GM23248 (cell line): Measurements from ENCODE around the gene FOXD2.

ENCODE experiments used
- EZH2 ChIP-seq: fragments of 200-600 bp; sonication (generic); IDR thresholded peaks from 2 replicates; pipeline ENCODE4 v1.6.1; 2018; ENCODE audit warnings: antibody characterized with exemption, mild to moderate bottlenecking; ENCODE audit not compliant: insufficient read depth, poor library complexity, severe bottlenecking
- EZH2phosphoT487 ChIP-seq: fragments of 200-600 bp; sonication (generic); IDR thresholded peaks from 2 replicates; pipeline ENCODE4 v1.6.1; 2018; ENCODE audit warnings: antibody characterized with exemption, moderate library complexity, mild to moderate bottlenecking, low read depth; ENCODE audit not compliant: insufficient read depth

DNA sequence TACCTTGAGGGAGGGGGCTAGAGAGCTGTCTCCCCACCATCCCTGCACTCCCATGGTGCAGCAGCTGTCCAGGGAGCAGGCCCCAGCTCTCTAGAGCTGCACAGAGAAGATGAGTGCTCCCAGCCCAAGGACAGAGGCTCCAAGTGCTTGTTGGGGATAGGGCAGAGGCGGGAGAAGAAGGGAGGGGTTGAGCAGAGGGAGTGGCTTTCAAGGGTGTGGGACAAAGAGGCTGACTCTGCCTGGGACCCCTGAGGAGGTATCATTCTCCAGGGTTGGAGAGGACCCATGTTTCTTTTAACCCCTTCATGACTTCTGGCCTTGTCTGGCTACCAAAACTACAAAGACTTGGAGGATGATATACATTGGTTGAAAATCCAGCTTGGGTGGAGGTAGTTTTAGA, 14.6 kb downstream of the FOXD2 start:
- TF ChIP-seq EZH2phosphoT487 (no peak), EZH2 (no peak)
